A549 treated with CpdA at 1 μM for 4 hours (cell line): ENCODE data around the gene GPHA2. TPM values are rescaled to one million over a fixed set of nuclear protein-coding genes. Genes with fewer than 3 reads are reported as not detected.

Source experiments
- total RNA-seq: library from RNA; stranded (reverse); fragments of 200-300 nt; extraction: Qiagen RNA extraction; gene quantifications from 5 replicates; pipeline ENCODE4 v1.2.3, GENCODE V29; 2022; ENCODE audit warnings: low read depth

The GPHA2 gene
- not detected in 5 replicates for total RNA-seq

GRCh38 chr11:64935359-64936081 is at the start of gene GPHA2:
TSS of gene GPHA2 (minus strand) at chr11:64935893. CDS start at chr11:64935460, 433 bp downstream.

GRCh38 chr11:64971421-64972233 is 35.9 kb upstream of the GPHA2 start, which contains the start of gene MAJIN:
TSS of gene MAJIN (minus strand) at chr11:64972108. CDS start at chr11:64959405, 12,703 bp downstream.

GRCh38 chr11:64923944-64924909 is 11.5 kb downstream of the GPHA2 start, which contains the start of gene PPP2R5B:
TSS of gene PPP2R5B (plus strand) at chr11:64924689. CDS start at chr11:64925735, 1,046 bp downstream.

GRCh38 chr11:64916775-64917662 is 18.7 kb downstream of the GPHA2 start, which contains the start of gene ATG2A:
TSS of gene ATG2A (minus strand) at chr11:64917209. CDS start at chr11:64917135, 74 bp downstream.

Other genes with a start within 250 kb of the GPHA2 start
- gene NRXN2, start 212.7 kb downstream of the GPHA2 start, total RNA-seq, result 0.03 to 0.30 TPM (median 0.12 TPM) in 5 replicates
- gene RASGRP2, start 191.8 kb downstream of the GPHA2 start, total RNA-seq, result 0.74 to 1.4 TPM (median 1.1 TPM) in 5 replicates
- 0.23 to 0.79 TPM (median 0.29 TPM) in 5 replicates for gene PYGM, start 175.9 kb downstream of the GPHA2 start, total RNA-seq
- 166 to 232 TPM (median 185 TPM) in 5 replicates for gene SF1, start 157.4 kb downstream of the GPHA2 start, total RNA-seq
- 7.8 to 9.8 TPM (median 8.8 TPM) in 5 replicates for gene MAP4K2, start 132.7 kb downstream of the GPHA2 start, total RNA-seq
- 32.5 to 49.0 TPM (median 43.6 TPM) in 5 replicates for gene MEN1, start 125.3 kb downstream of the GPHA2 start, total RNA-seq
- 1.4 to 1.8 TPM (median 1.6 TPM) in 5 replicates for gene CDC42BPG, start 91.2 kb downstream of the GPHA2 start, total RNA-seq
- 108 to 167 TPM (median 145 TPM) in 5 replicates for gene EHD1, start 57.3 kb downstream of the GPHA2 start, total RNA-seq
- gene ATG2A, start 18.7 kb downstream of the GPHA2 start, total RNA-seq, result 16.1 to 24.5 TPM (median 22.2 TPM) in 5 replicates
- gene PPP2R5B, start 11.2 kb downstream of the GPHA2 start, total RNA-seq, result 5.4 to 8.6 TPM (median 6.1 TPM) in 5 replicates
- 0.10 TPM in 1 of 5 replicates, not detected in the others for gene MAJIN, start 36.2 kb upstream of the GPHA2 start, total RNA-seq
- gene BATF2, start 61.1 kb upstream of the GPHA2 start, total RNA-seq, result 0.71 to 1.3 TPM (median 1.1 TPM) in 5 replicates
- 158 to 190 TPM (median 185 TPM) in 5 replicates for gene ARL2, start 78.3 kb upstream of the GPHA2 start, total RNA-seq
- 22.8 to 24.5 TPM (median 23.7 TPM) in 5 replicates for gene SNX15, start 91.5 kb upstream of the GPHA2 start, total RNA-seq
- 32.2 to 54.3 TPM (median 50.2 TPM) in 5 replicates for gene SAC3D1, start 105.3 kb upstream of the GPHA2 start, total RNA-seq
- not detected in 5 replicates for gene NAALADL1, start 122.7 kb upstream of the GPHA2 start, total RNA-seq
- 58.8 to 74.6 TPM (median 69.2 TPM) in 5 replicates for gene CDCA5, start 148.1 kb upstream of the GPHA2 start, total RNA-seq
- 32.3 to 37.2 TPM (median 34.7 TPM) in 5 replicates for gene ZFPL1, start 148.3 kb upstream of the GPHA2 start, total RNA-seq
- 51.4 to 60.4 TPM (median 53.3 TPM) in 5 replicates for gene VPS51, start 160.3 kb upstream of the GPHA2 start, total RNA-seq
- gene TM7SF2, start 176.0 kb upstream of the GPHA2 start, total RNA-seq, result 5.1 to 8.8 TPM (median 5.8 TPM) in 5 replicates
- gene ZNHIT2, start 181.8 kb upstream of the GPHA2 start, total RNA-seq, result 12.8 to 23.1 TPM (median 21.6 TPM) in 5 replicates
- gene FAU, start 186.2 kb upstream of the GPHA2 start, total RNA-seq, result 851 to 1,044 TPM (median 965 TPM) in 5 replicates
- gene MRPL49, start 186.4 kb upstream of the GPHA2 start, total RNA-seq, result 74.0 to 86.9 TPM (median 79.8 TPM) in 5 replicates
- 34.7 to 49.8 TPM (median 46.9 TPM) in 5 replicates for gene SYVN1, start 198.6 kb upstream of the GPHA2 start, total RNA-seq
- not detected in 5 replicates for gene SPDYC, start 234.3 kb upstream of the GPHA2 start, total RNA-seq
- 97.3 to 113 TPM (median 101 TPM) in 5 replicates for gene CAPN1, start 246.0 kb upstream of the GPHA2 start, total RNA-seq